ENCODE data around the gene TTYH3.

DNA sequence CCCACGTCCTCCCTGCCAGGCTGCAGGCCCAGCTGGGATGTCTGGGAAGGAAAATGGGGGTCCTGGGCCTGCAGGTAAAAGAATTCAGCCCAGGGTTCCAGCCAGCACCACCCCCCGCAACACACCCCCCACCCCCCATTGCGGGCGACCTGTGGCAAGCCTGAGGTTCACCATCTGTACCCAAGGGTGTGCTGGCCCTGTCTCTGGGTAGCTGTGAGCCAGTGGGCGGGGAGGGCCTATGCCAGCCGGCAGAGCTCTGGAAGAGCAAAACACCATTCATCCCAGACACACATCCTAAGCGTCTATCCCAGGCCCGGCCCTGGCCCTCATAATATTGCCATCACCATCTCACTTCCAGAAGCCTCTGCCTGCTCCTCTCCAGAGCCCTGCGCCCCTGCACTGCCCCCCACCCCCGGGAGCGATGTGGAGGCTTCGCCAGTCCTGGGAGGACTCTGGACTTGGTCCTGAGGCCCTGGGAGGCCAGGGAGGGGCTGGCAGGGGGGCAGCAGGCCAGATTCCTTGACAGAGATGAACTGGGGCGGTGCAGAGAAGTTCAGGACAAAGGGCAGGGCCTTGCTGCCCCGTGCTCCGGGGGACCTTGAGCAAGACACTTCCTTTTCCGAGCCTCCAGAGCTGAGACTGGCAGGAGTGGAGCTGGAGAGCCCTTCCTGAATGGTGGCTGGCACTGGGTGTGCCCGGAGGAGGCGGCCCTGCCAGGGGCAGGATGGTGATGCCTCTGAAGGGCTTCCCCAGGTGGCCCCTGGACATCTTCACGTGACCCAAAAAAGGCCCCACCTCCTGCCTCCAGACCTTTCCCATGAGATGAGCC is 8.7 kb upstream of the TTYH3 start:
- TF ChIP-seq ZNF280C (tag by site-specific recombination; IDR thresholded peaks at IDR 0.05) = no peak
- TF ChIP-seq, protein P1, sequence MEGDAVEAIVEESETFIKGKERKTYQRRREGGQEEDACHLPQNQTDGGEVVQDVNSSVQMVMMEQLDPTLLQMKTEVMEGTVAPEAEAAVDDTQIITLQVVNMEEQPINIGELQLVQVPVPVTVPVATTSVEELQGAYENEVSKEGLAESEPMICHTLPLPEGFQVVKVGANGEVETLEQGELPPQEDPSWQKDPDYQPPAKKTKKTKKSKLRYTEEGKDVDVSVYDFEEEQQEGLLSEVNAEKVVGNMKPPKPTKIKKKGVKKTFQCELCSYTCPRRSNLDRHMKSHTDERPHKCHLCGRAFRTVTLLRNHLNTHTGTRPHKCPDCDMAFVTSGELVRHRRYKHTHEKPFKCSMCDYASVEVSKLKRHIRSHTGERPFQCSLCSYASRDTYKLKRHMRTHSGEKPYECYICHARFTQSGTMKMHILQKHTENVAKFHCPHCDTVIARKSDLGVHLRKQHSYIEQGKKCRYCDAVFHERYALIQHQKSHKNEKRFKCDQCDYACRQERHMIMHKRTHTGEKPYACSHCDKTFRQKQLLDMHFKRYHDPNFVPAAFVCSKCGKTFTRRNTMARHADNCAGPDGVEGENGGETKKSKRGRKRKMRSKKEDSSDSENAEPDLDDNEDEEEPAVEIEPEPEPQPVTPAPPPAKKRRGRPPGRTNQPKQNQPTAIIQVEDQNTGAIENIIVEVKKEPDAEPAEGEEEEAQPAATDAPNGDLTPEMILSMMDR (tag by site-specific recombination; IDR thresholded peaks at IDR 0.05) = no peak
- no peak for TF ChIP-seq ZNF580 (tag by site-specific recombination; IDR thresholded peaks at IDR 0.05)
- TF ChIP-seq PBX3 (CRISPR knock-in tag; IDR thresholded peaks at IDR 0.05) = no peak
- TF ChIP-seq ZNF23 (tag by site-specific recombination; IDR thresholded peaks at IDR 0.05; ENCODE audit: borderline replicate concordance) = no peak
- TF ChIP-seq ZNF274 (IDR thresholded peaks at IDR 0.05; ENCODE audit: low read length) = no peak
- TF ChIP-seq ZNF274 (tag by site-specific recombination; IDR thresholded peaks at IDR 0.05; ENCODE audit: borderline replicate concordance) = no peak

Measured in HEK293 (cell line).